Measurements from ENCODE around the gene TMEM108.
"Not testable (repeated sequence)": the region's sequence is repeated elsewhere in the genome, so short reads cannot be mapped to it uniquely, and the experiment has no call there.

TMEM108 gene

GRCh38 chr3:133038089-133038730 is at the start of gene TMEM108:
TMEM108 (plus strand) TSS chr3:133038391.
- H3K27ac Mint-ChIP-seq, result no peak within 1 kb of the TSS
- H3K4me3 Mint-ChIP-seq, result no peak within 1 kb of the TSS

GRCh38 chr3:132995971-132996370 is 42.2 kb upstream of the TMEM108 start:
- H3K4me1 Mint-ChIP-seq (ENCODE audit: low read depth), result no peaks in the 10 kb centered on the region
- no peaks in the 10 kb centered on the region for H3K27me3 Mint-ChIP-seq (ENCODE audit: low read depth)

More at GRCh38 chr3:133038089-133038730, at the start of gene TMEM108:
- Mint-ChIP-seq H3K27me3 (ENCODE audit: low read depth) (peaks cover 62% of the 10 kb centered on the region), H3K9me3 (no peaks in the 10 kb centered on the region), H3K4me1 (ENCODE audit: low read depth) (peaks cover 3% of the 10 kb centered on the region), H3K36me3 (ENCODE audit: low read depth) (no peaks in the 10 kb centered on the region)

GRCh38 chr3:132997404-132998185 is 40.6 kb upstream of the TMEM108 start:
- no peaks in the 10 kb centered on the region for H3K27me3 Mint-ChIP-seq (ENCODE audit: low read depth)

More at GRCh38 chr3:132995971-132996370, 42.2 kb upstream of the TMEM108 start:
- Mint-ChIP-seq H3K9me3 (peaks cover 3% of the 10 kb centered on the region), H3K36me3 (ENCODE audit: low read depth) (no peaks in the 10 kb centered on the region), H3K4me3 (no peak overlapping the region), H3K27ac (no peak overlapping the region)

GRCh38 chr3:133005032-133005431 is 33.2 kb upstream of the TMEM108 start:
- H3K27ac Mint-ChIP-seq; H3K9me3 Mint-ChIP-seq; H3K4me1 Mint-ChIP-seq (ENCODE audit: low read depth); H3K36me3 Mint-ChIP-seq (ENCODE audit: low read depth); H3K27me3 Mint-ChIP-seq (ENCODE audit: low read depth); H3K4me3 Mint-ChIP-seq: not testable (repeated sequence)

More at GRCh38 chr3:132997404-132998185, 40.6 kb upstream of the TMEM108 start:
- H3K4me1 Mint-ChIP-seq (ENCODE audit: low read depth), result no peaks in the 10 kb centered on the region
- no peaks in the 10 kb centered on the region for H3K36me3 Mint-ChIP-seq (ENCODE audit: low read depth)
- H3K4me3 Mint-ChIP-seq, result no peak overlapping the region
- H3K9me3 Mint-ChIP-seq, result peaks cover 3% of the 10 kb centered on the region
- no peak overlapping the region for H3K27ac Mint-ChIP-seq

GRCh38 chr3:133007601-133008000 is 30.6 kb upstream of the TMEM108 start:
- no peak overlapping the region for H3K4me3 Mint-ChIP-seq
- no peaks in the 10 kb centered on the region for H3K36me3 Mint-ChIP-seq (ENCODE audit: low read depth)
- H3K27me3 Mint-ChIP-seq (ENCODE audit: low read depth), result no peaks in the 10 kb centered on the region
- no peak overlapping the region for H3K27ac Mint-ChIP-seq
- peaks cover 16% of the 10 kb centered on the region for H3K9me3 Mint-ChIP-seq
- no peaks in the 10 kb centered on the region for H3K4me1 Mint-ChIP-seq (ENCODE audit: low read depth)

GRCh38 chr3:133014325-133014724 is 23.9 kb upstream of the TMEM108 start:
- Mint-ChIP-seq H3K9me3 (peaks cover 11% of the 10 kb centered on the region), H3K36me3 (ENCODE audit: low read depth) (no peaks in the 10 kb centered on the region), H3K4me1 (ENCODE audit: low read depth) (no peaks in the 10 kb centered on the region), H3K27me3 (ENCODE audit: low read depth) (no peaks in the 10 kb centered on the region), H3K4me3 (no peak overlapping the region), H3K27ac (no peak overlapping the region)

- not testable (repeated sequence) for H3K36me3 Mint-ChIP-seq (ENCODE audit: low read depth); H3K9me3 Mint-ChIP-seq; H3K4me3 Mint-ChIP-seq; H3K27me3 Mint-ChIP-seq (ENCODE audit: low read depth); H3K27ac Mint-ChIP-seq; H3K4me1 Mint-ChIP-seq (ENCODE audit: low read depth)
These were observed 22.6 kb upstream of the TMEM108 start for GRCh38 chr3:133015573-133015972.

- H3K9me3 Mint-ChIP-seq, result peaks cover 3% of the 10 kb centered on the region
- no peak overlapping the region for H3K27ac Mint-ChIP-seq
- no peak overlapping the region for H3K4me3 Mint-ChIP-seq
- H3K36me3 Mint-ChIP-seq (ENCODE audit: low read depth), result no peaks in the 10 kb centered on the region
- no peaks in the 10 kb centered on the region for H3K4me1 Mint-ChIP-seq (ENCODE audit: low read depth)
- no peaks in the 10 kb centered on the region for H3K27me3 Mint-ChIP-seq (ENCODE audit: low read depth)
These were observed 21.3 kb upstream of the TMEM108 start for GRCh38 chr3:133016838-133017309.

GRCh38 chr3:133018921-133019320 is 19.3 kb upstream of the TMEM108 start:
- Mint-ChIP-seq H3K27me3 (ENCODE audit: low read depth) (no peaks in the 10 kb centered on the region), H3K27ac (no peak overlapping the region), H3K4me1 (ENCODE audit: low read depth) (no peaks in the 10 kb centered on the region), H3K36me3 (ENCODE audit: low read depth) (no peaks in the 10 kb centered on the region), H3K4me3 (no peak overlapping the region), H3K9me3 (no peaks in the 10 kb centered on the region)

GRCh38 chr3:133021206-133021605 is 17.0 kb upstream of the TMEM108 start:
- no peaks in the 10 kb centered on the region for H3K27me3 Mint-ChIP-seq (ENCODE audit: low read depth)
- no peaks in the 10 kb centered on the region for H3K9me3 Mint-ChIP-seq
- no peaks in the 10 kb centered on the region for H3K4me1 Mint-ChIP-seq (ENCODE audit: low read depth)
- no peak overlapping the region for H3K4me3 Mint-ChIP-seq
- no peak overlapping the region for H3K27ac Mint-ChIP-seq
- no peaks in the 10 kb centered on the region for H3K36me3 Mint-ChIP-seq (ENCODE audit: low read depth)

- H3K4me3 Mint-ChIP-seq, result no peak overlapping the region
- H3K27ac Mint-ChIP-seq, result no peak overlapping the region
- no peaks in the 10 kb centered on the region for H3K9me3 Mint-ChIP-seq
- H3K36me3 Mint-ChIP-seq (ENCODE audit: low read depth), result no peaks in the 10 kb centered on the region
- no peaks in the 10 kb centered on the region for H3K27me3 Mint-ChIP-seq (ENCODE audit: low read depth)
- H3K4me1 Mint-ChIP-seq (ENCODE audit: low read depth), result no peaks in the 10 kb centered on the region
These were observed 14.8 kb upstream of the TMEM108 start for GRCh38 chr3:133023362-133023761.

GRCh38 chr3:133025546-133025945 is 12.6 kb upstream of the TMEM108 start:
- no peaks in the 10 kb centered on the region for H3K4me1 Mint-ChIP-seq (ENCODE audit: low read depth)
- no peaks in the 10 kb centered on the region for H3K9me3 Mint-ChIP-seq
- H3K36me3 Mint-ChIP-seq (ENCODE audit: low read depth), result no peaks in the 10 kb centered on the region
- no peak overlapping the region for H3K27ac Mint-ChIP-seq
- H3K4me3 Mint-ChIP-seq, result no peak overlapping the region
- peaks cover 8% of the 10 kb centered on the region for H3K27me3 Mint-ChIP-seq (ENCODE audit: low read depth)

- Mint-ChIP-seq H3K27ac (no peak overlapping the region), H3K4me1 (ENCODE audit: low read depth) (no peaks in the 10 kb centered on the region), H3K36me3 (ENCODE audit: low read depth) (no peaks in the 10 kb centered on the region), H3K9me3 (no peaks in the 10 kb centered on the region), H3K27me3 (ENCODE audit: low read depth) (peaks cover 41% of the 10 kb centered on the region), H3K4me3 (no peak overlapping the region)
These were observed 5.9 kb upstream of the TMEM108 start for GRCh38 chr3:133032301-133032700.

- no peaks in the 10 kb centered on the region for H3K36me3 Mint-ChIP-seq (ENCODE audit: low read depth)
- peaks cover 62% of the 10 kb centered on the region for H3K27me3 Mint-ChIP-seq (ENCODE audit: low read depth)
- no peaks in the 10 kb centered on the region for H3K9me3 Mint-ChIP-seq
- H3K4me3 Mint-ChIP-seq, result no peak overlapping the region
- no peak overlapping the region for H3K27ac Mint-ChIP-seq
- H3K4me1 Mint-ChIP-seq (ENCODE audit: low read depth), result peaks cover 3% of the 10 kb centered on the region
These were observed 755 bp upstream of the TMEM108 start for GRCh38 chr3:133037436-133037835.

GRCh38 chr3:133038731-133039375 is 662 bp downstream of the TMEM108 start:
- H3K27ac Mint-ChIP-seq, result no peak overlapping the region
- H3K9me3 Mint-ChIP-seq, result no peaks in the 10 kb centered on the region
- peaks cover 62% of the 10 kb centered on the region for H3K27me3 Mint-ChIP-seq (ENCODE audit: low read depth)
- H3K36me3 Mint-ChIP-seq (ENCODE audit: low read depth), result no peaks in the 10 kb centered on the region
- H3K4me3 Mint-ChIP-seq, result no peak overlapping the region
- peaks cover 3% of the 10 kb centered on the region for H3K4me1 Mint-ChIP-seq (ENCODE audit: low read depth)
